Osteocyte (in vitro differentiated cells): ENCODE results near the gene EDEM2. TPM values are rescaled to one million over a fixed set of nuclear protein-coding genes. Genes with fewer than 3 reads are reported as not detected.
"Not testable (repeated sequence)": the region's sequence is repeated elsewhere in the genome, so short reads cannot be mapped to it uniquely, and the experiment has no call there.

Source experiments
- DNase-seq: peaks from one replicate; pipeline ENCODE4 v3.0.0; 2021; ENCODE audit warnings: mixed read lengths; ENCODE audit not compliant: unreplicated experiment; ENCODE audit errors: extremely low spot score
- H3K27ac Mint-ChIP-seq: one replicate; pipeline ENCODE4 v1.8.0; 2021; ENCODE audit warnings: mild to moderate bottlenecking, mixed read lengths; ENCODE audit not compliant: unreplicated experiment
- H3K27me3 Mint-ChIP-seq: one replicate; pipeline ENCODE4 v1.8.0; 2021; ENCODE audit warnings: mixed read lengths; ENCODE audit not compliant: unreplicated experiment
- H3K36me3 Mint-ChIP-seq: one replicate; pipeline ENCODE4 v1.8.0; 2021; ENCODE audit warnings: mixed read lengths; ENCODE audit not compliant: unreplicated experiment
- H3K4me1 Mint-ChIP-seq: one replicate; pipeline ENCODE4 v1.8.0; 2021; ENCODE audit warnings: mixed read lengths; ENCODE audit not compliant: unreplicated experiment
- H3K4me3 Mint-ChIP-seq: one replicate; pipeline ENCODE4 v1.8.0; 2021; ENCODE audit warnings: mild to moderate bottlenecking, moderate library complexity, mixed read lengths; ENCODE audit not compliant: unreplicated experiment
- H3K9me3 Mint-ChIP-seq: one replicate; pipeline ENCODE4 v1.8.0; 2021; ENCODE audit warnings: mixed read lengths; ENCODE audit not compliant: unreplicated experiment
- total RNA-seq: library from RNA; stranded (reverse); gene quantifications from 2 replicates; pipeline ENCODE4 v1.2.1, GENCODE V29; 2021
- TF ChIP-seq, protein P1 (sequence below): fragments of 200-600 bp; sonication (generic); IDR thresholded peaks from 2 replicates; pipeline ENCODE4 v1.5.0; 2021; ENCODE audit warnings: antibody characterized with exemption, mild to moderate bottlenecking, moderate library complexity

EDEM2 gene
- total RNA-seq, 1 donor from 2014 or later: 17.5 TPM

DNA sequence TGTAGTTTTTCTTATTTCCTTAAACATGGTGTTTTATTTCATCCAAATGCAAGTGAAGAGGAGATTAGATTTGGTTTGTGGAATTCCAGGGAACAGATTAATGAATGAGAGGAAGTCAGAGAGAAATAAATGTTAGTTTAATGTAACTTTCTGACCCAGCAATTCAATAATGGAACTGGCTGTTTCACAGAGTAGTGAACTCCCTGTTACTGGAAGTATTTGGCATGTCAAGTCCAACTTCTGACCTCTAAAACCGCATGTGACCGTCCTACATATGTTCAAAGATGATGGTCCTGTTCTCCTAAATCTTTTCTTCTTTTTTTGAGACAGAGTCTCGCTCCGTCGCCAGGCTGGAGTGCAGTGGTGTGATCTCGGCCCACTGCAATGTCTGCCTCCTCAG, 43.4 kb upstream of the EDEM2 start:
- H3K27me3 Mint-ChIP-seq: peaks cover 5% of the 10 kb centered on the region

DNA sequence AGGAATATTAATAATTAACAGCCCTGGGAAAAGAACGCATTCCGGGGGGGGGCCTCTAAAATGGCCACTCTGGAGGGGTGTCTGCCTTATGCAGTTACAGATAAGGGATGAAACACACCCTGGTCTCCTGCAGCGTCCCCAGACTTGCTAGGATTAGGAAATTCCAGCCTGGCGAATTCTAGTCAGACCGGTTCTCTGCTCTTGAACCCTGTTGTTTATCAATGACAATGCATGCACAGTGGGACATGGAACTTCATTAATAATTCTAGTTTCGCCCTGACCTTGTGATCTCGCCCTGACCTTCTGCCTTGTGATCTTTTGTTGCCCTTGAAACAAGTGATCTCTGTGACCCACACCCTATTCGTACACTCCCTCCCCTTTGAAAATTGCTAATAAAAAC, 42.1 kb upstream of the EDEM2 start:
- H3K36me3 Mint-ChIP-seq, H3K27ac Mint-ChIP-seq, H3K4me3 Mint-ChIP-seq, H3K4me1 Mint-ChIP-seq, DNase-seq, H3K9me3 Mint-ChIP-seq: not testable (repeated sequence)
- H3K27me3 Mint-ChIP-seq: peaks cover 14% of the 10 kb centered on the region

More for the DNA sequence above, 43.4 kb upstream of the EDEM2 start:
- Mint-ChIP-seq H3K27ac (no peak overlapping the region), H3K4me1 (no peaks in the 10 kb centered on the region), H3K4me3 (no peak overlapping the region), H3K36me3 (peaks cover 2% of the 10 kb centered on the region), H3K9me3 (peaks cover 10% of the 10 kb centered on the region)
- TF ChIP-seq, protein P1, sequence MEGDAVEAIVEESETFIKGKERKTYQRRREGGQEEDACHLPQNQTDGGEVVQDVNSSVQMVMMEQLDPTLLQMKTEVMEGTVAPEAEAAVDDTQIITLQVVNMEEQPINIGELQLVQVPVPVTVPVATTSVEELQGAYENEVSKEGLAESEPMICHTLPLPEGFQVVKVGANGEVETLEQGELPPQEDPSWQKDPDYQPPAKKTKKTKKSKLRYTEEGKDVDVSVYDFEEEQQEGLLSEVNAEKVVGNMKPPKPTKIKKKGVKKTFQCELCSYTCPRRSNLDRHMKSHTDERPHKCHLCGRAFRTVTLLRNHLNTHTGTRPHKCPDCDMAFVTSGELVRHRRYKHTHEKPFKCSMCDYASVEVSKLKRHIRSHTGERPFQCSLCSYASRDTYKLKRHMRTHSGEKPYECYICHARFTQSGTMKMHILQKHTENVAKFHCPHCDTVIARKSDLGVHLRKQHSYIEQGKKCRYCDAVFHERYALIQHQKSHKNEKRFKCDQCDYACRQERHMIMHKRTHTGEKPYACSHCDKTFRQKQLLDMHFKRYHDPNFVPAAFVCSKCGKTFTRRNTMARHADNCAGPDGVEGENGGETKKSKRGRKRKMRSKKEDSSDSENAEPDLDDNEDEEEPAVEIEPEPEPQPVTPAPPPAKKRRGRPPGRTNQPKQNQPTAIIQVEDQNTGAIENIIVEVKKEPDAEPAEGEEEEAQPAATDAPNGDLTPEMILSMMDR: no peak
- DNase-seq: no peak

DNA sequence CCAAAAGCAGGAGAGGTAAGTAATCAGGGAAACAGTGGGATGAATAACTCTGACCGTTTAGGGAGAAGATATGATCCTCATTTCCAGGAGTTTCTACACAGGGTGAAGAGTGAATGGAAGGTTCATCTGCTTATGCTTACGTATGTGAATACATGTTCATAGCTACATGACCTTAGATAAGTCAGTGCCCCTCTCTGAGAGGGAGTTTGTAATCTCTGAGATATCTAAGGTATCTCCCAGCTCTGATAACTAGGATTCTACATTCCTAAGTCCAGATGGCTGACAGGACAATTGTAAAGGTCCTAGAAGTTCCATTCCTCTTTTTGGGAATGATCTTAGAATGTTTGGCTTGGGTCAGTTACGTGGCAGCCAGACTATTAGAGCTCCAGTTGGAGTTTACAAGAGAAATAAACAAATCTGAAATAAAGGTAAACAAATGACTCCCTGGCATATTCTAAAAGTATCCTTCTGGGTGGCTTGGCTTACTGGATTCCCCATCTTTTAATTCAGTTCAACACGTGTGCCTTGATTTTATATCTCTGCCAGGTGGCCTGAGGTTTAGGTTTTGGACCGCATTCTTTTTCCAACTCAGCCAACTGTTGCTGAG, 40.6 kb upstream of the EDEM2 start:
- Mint-ChIP-seq H3K4me1 (no peaks in the 10 kb centered on the region), H3K9me3 (no peaks in the 10 kb centered on the region), H3K4me3 (no peak overlapping the region), H3K36me3 (no peaks in the 10 kb centered on the region), H3K27ac (no peak overlapping the region), H3K27me3 (peaks cover 26% of the 10 kb centered on the region)
- no peak for DNase-seq
- TF ChIP-seq, protein P1: no peak

DNA sequence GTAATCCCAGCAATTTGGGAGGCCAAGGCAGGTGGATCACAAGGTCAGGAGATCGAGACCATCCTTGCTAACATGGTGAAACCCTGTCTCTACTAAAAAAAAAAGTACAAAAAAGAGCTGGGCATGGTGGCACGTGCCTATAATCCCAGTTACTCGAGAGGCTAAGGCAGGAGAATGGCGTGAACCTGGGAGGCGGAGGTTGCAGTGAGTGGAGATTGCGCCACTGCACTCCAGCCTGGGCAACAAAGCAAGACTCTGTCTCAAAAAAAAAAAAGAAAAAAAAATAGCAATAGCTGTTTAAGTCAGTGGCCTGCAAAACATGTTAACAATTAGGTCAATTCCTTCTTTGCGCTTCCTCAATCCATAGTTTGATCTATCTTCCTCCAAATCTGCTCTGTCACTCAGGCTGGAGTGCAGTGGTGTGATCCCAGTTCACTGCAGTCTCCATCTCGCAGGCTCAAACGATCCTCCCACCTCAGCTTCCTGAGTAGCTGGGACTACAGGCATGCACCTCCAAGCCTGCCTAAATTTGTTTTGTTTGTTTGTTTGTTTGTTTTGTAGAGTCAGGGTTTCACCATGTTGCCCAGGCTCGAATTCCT, 39.7 kb upstream of the EDEM2 start:
- H3K36me3 Mint-ChIP-seq, DNase-seq, H3K4me1 Mint-ChIP-seq, H3K4me3 Mint-ChIP-seq, H3K9me3 Mint-ChIP-seq, H3K27ac Mint-ChIP-seq: not testable (repeated sequence)
- H3K27me3 Mint-ChIP-seq: peaks cover 33% of the 10 kb centered on the region

DNA sequence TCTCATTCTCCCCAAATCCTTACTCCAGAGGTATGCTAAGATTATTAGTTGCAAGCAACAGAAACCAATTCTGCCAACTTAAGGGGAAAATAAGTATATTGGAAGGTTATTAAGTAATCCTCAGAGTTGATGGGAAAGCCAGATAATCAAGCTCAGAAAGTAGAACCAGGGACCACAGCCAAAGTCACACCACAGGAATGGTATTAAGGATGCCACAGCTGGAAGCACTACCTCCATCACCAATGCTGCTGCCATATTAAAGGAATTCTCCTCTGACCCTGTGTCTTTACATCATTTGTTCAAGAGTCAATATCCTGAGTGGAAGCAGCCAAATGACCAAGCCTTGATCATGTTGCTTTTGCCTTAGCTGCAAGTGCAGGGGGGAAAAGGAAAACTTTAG, 34.6 kb upstream of the EDEM2 start:
- no peak overlapping the region for H3K4me3 Mint-ChIP-seq
- no peaks in the 10 kb centered on the region for H3K4me1 Mint-ChIP-seq
- H3K27ac Mint-ChIP-seq: no peak overlapping the region
- H3K9me3 Mint-ChIP-seq: no peaks in the 10 kb centered on the region
- peaks cover 28% of the 10 kb centered on the region for H3K27me3 Mint-ChIP-seq
- H3K36me3 Mint-ChIP-seq: peaks cover 2% of the 10 kb centered on the region
- no peak for DNase-seq
- TF ChIP-seq, protein P1: no peak

DNA sequence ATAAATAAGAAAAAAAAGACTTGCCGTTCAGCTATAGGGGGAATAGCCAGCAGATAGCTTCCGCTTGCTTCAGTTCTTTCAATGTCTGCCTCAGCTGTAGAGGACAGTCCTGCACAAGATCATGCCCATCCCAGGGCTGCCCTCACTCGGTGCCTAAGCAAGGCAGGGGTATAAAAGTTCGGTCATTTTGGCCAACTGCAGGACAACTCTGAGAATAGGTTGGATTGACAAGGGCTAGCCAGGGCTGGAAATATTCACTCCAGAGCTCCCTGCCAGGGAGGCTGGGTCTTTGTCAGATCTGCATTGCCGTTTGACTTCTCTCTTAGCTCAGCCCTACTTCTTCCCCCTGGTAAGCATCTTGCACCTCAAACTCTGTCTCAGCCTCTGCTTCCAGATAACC, 33.1 kb upstream of the EDEM2 start:
- TF ChIP-seq, protein P1: no peak
- DNase-seq: no peak
- no peak overlapping the region for H3K4me3 Mint-ChIP-seq
- H3K4me1 Mint-ChIP-seq: no peaks in the 10 kb centered on the region
- H3K27ac Mint-ChIP-seq: no peak overlapping the region
- no peaks in the 10 kb centered on the region for H3K9me3 Mint-ChIP-seq
- H3K27me3 Mint-ChIP-seq: peaks cover 25% of the 10 kb centered on the region
- H3K36me3 Mint-ChIP-seq: peaks cover 2% of the 10 kb centered on the region
